ENCODE data around the gene WWTR1.

DNA sequence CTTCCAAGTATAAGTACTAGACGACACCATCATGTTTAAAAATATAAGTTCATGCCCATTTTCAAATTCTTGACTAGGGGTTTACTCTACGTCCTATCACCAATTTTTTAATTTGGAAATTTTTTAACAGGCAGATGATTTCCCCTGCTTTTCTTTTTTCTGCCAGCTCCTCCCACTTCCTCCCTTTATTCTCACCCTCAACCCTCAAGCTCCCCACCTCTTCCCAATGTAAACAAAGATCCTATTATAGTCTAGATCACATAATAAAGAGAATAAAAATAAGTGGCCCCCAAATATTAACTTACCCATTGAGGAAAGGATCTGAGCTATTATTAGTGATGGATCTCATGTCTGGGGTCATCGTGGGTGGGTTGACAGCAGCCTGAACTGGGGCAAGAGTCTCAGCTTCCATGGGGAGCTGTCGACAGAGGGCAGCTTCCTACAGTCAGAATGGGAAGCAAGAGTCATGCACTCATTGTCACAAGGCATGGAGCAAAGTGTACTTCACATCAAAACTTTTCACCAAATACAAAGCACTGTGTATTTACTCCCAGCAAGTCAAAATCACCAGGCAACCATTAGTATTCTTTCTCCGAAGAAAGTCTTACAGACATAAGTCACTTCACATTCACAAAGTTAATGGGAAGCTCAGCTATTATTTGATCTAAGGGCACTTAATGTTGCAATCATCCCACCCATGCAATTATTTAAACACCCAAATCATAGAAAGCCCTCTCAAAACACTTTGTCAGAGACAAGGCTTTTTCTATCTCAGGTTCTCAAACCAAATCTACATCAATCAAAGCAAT is 130.1 kb downstream of the WWTR1 start:
- TF ChIP-seq TCF7 (CRISPR knock-in tag; IDR thresholded peaks at IDR 0.05; ENCODE audit: low read depth): no peak
- TF ChIP-seq NR2C2 (CRISPR knock-in tag; IDR thresholded peaks at IDR 0.05): no peak
- TF ChIP-seq ATF6 (CRISPR knock-in tag; IDR thresholded peaks at IDR 0.05): no peak

Measured in WTC11 (cell line).